Type B pancreatic cell (in vitro differentiated cells): Measurements from ENCODE around the gene HNMT. TPM values are rescaled to one million over a fixed set of nuclear protein-coding genes. Genes with fewer than 3 reads are reported as not detected.
A peak's percentile ranks its signal among the peaks of the same experiment; 100 is the strongest.

Experiments used
- DNase-seq: peaks from one replicate; pipeline ENCODE4 v3.0.0; 2021; ENCODE audit warnings: mixed read lengths; ENCODE audit not compliant: unreplicated experiment; ENCODE audit errors: extremely low spot score
- H3K27ac Mint-ChIP-seq: 2 replicates; pipeline ENCODE4 v1.8.0; 2021; ENCODE audit warnings: mild to moderate bottlenecking, mixed read lengths
- H3K27me3 Mint-ChIP-seq: 2 replicates; pipeline ENCODE4 v1.8.0; 2021; ENCODE audit warnings: mixed read lengths
- H3K36me3 Mint-ChIP-seq: 2 replicates; pipeline ENCODE4 v1.8.0; 2021; ENCODE audit warnings: mixed read lengths
- H3K4me1 Mint-ChIP-seq: one replicate; pipeline ENCODE4 v1.8.0; 2021; ENCODE audit warnings: mixed read lengths; ENCODE audit not compliant: unreplicated experiment
- H3K4me3 Mint-ChIP-seq: 2 replicates; pipeline ENCODE4 v1.8.0; 2021; ENCODE audit warnings: mild to moderate bottlenecking, mixed read lengths
- H3K9me3 Mint-ChIP-seq: 2 replicates; pipeline ENCODE4 v1.8.0; 2021; ENCODE audit warnings: mixed read lengths
- CTCF ChIP-seq: fragments of 200-600 bp; sonication (generic); conservative IDR thresholded peaks from 2 replicates; pipeline ENCODE4 v1.5.0; 2021; ENCODE audit warnings: antibody characterized with exemption, mild to moderate bottlenecking
- total RNA-seq: library from RNA; stranded (reverse); gene quantifications from 2 replicates; pipeline ENCODE4 v1.2.1, GENCODE V29; 2021; ENCODE audit warnings: low replicate concordance

Gene HNMT
- total RNA-seq, 1 donor from 2014 or later = 12.1 TPM

DNA sequence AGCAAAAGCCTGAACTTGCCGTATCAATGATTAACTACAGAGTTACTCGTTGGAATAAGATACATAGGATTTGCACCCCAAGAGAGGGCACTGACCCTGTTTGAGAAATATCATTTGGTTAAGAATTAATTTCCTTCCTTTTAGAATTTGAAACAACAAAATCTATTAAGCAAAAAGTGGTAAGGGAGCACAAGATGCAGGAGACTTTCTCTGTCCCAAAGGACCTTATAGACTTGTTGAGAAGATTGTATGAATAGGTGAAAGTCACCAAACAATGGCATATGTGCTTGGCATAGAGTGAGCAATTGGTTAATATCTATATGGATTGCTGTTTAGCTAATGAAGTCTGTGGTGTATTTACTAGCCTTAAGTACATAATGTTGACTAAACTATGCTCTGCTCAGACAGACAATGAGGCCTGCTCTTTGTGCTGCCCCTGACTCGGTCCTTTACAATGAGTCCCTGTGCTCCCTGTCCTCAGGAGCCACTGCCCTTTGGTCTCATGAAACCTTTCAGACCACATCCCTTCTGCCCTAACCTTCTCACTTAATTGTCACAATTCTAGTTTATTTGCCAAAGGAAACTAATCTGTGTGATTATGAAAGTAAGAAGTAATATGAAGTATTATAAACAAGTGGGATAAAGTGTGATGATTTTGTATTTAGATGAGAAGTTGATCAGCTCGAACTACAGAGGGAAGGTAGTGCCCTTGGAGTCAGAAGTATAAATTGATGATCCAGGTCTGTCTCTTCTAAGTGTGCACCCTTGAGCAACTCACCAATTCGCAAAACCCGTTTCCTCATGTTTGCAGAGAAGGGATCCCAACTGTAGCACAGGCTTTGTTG, 21.2 kb upstream of the HNMT start:
- Mint-ChIP-seq H3K4me3 (peak overlapping the region; percentile 34), H3K9me3 (no peaks in the 10 kb centered on the region), H3K27ac (peak overlapping the region; percentile 55), H3K27me3 (no peaks in the 10 kb centered on the region), H3K4me1 (peaks cover 60% of the 10 kb centered on the region), H3K36me3 (no peaks in the 10 kb centered on the region)
- DNase-seq = no peak
- TF ChIP-seq CTCF = no peak

DNA sequence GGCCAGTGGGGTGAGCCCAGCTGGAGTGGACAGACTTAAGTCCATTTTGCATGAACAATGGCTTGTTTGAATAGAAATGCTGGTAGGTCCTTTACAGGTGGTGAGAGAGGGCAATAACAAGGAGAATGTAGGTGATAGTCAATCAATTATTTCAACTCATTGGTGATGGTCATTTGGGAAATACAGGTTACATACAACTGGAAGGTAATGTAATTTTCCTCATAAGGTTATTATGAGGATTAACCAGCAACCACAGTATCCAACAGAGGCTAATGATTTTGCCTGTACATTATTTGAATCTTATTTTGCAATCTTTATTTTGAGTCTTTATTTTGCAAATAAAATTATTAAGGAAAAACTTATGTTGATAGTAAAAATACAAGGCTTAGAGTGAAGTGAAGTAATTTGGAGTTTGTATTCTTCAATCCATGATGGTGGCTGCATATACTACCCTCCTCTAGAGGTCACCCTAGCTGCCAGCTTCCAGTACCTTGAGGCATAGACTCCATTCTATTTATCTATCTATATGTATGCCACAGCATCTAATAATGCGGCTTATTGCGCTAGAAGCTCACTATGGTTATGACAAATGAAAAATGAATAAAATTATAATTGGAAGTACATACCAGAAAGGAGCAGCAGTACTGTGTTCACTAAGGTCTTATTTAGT, 20.5 kb upstream of the HNMT start:
- no peaks in the 10 kb centered on the region for H3K36me3 Mint-ChIP-seq
- no peak overlapping the region for H3K4me3 Mint-ChIP-seq
- H3K9me3 Mint-ChIP-seq = no peaks in the 10 kb centered on the region
- no peaks in the 10 kb centered on the region for H3K27me3 Mint-ChIP-seq
- H3K4me1 Mint-ChIP-seq = peaks cover 58% of the 10 kb centered on the region
- no peak for TF ChIP-seq CTCF
- no peak for DNase-seq
- peak overlapping the region; percentile 55 for H3K27ac Mint-ChIP-seq

DNA sequence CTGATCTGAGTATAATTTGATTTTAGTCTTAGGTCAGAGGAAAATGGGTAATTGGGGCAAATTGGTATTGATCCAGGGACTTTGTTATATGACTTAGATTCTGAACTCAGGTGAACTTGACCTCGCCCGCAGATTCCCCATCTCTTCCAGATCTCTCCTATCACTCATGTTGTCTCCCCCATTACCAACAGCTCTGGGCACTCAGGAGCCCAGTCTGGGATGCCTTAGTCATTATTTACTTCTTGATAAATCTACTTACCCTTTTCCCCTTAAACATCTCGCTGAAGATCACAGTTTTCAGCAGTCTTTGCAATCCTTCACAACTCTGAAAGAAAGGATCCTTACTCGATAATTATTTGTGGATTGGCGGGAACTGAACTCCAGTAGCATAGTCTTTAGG, 19.6 kb upstream of the HNMT start:
- TF ChIP-seq CTCF = no peak
- H3K4me3 Mint-ChIP-seq = peak overlapping the region; percentile 14
- H3K36me3 Mint-ChIP-seq = no peaks in the 10 kb centered on the region
- DNase-seq = no peak
- no peaks in the 10 kb centered on the region for H3K9me3 Mint-ChIP-seq
- H3K27ac Mint-ChIP-seq = no peak overlapping the region
- H3K4me1 Mint-ChIP-seq = peaks cover 58% of the 10 kb centered on the region
- no peaks in the 10 kb centered on the region for H3K27me3 Mint-ChIP-seq

DNA sequence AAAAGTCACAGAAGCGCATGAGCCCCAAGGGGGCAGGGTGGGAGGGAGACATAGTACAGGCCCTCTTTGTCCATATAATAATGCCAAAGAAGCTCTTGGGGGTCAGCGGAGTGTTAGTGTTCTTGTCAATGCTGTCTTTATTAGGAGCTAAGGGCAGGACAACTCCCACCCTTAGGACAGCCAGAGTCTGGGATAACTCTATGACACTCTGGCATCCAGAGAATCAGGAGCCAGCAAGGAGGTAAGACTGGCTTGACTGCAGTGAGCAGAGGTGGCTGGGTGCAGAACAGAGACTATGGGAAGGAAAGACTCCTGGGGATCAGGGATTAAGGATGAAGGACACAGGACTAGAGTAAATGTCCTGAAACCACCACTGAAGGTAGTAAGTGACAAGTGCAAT, 19.0 kb upstream of the HNMT start:
- Mint-ChIP-seq H3K27ac (no peak overlapping the region), H3K36me3 (no peaks in the 10 kb centered on the region), H3K27me3 (no peaks in the 10 kb centered on the region), H3K4me3 (no peak overlapping the region), H3K9me3 (peaks cover 2% of the 10 kb centered on the region), H3K4me1 (peaks cover 53% of the 10 kb centered on the region)
- no peak for TF ChIP-seq CTCF
- DNase-seq = no peak

DNA sequence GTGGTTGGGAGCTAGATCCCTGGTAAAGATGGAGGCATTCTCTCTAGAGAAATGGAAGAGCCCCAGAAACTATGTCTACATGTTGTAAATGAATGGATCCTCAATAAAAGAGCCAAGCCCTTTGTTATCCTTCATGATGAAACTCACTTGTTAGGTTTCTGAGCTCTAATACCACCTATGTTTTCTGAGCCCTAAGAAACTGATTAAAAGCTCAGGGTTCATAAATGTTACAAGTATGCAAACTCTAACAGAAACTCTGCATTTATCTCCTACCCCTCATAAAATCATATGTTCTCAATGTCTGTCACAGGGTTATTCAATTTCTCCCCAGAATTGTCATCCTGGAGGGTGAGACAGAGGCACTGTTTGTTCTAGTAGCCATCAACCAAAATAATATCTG, 18.0 kb upstream of the HNMT start:
- Mint-ChIP-seq H3K36me3 (no peaks in the 10 kb centered on the region), H3K4me3 (no peak overlapping the region), H3K27ac (no peak overlapping the region), H3K9me3 (peaks cover 3% of the 10 kb centered on the region), H3K4me1 (peaks cover 43% of the 10 kb centered on the region), H3K27me3 (no peaks in the 10 kb centered on the region)
- TF ChIP-seq CTCF = no peak
- DNase-seq = no peak
